Keratinocyte (primary cell): ENCODE measurements around the gene C11orf58.

ENCODE experiments used
- EZH2 ChIP-seq: IDR thresholded peaks from one replicate; pipeline ENCODE4 v1.6.1; 2012; ENCODE audit warnings: inconsistent platforms, mild to moderate bottlenecking, low read length, moderate library complexity
- TF ChIP-seq, protein P1 (sequence below), 3 experiments: IDR thresholded peaks in 1 of 3; conservative IDR thresholded peaks in 1 of 3; optimal IDR thresholded peaks in 1 of 3; 2 replicates in 2 of 3; 3 replicates in 1 of 3; pipeline versions ENCODE3 to v1.5.1; 2011; ENCODE audit warnings: low read length in 3 of 3, mild to moderate bottlenecking in 3 of 3, moderate library complexity in 2 of 3, control low read depth in 1 of 3, inconsistent platforms in 1 of 3; ENCODE audit not compliant: insufficient read depth in 2 of 3; ENCODE audit errors: extremely low read depth in 1 of 3

DNA sequence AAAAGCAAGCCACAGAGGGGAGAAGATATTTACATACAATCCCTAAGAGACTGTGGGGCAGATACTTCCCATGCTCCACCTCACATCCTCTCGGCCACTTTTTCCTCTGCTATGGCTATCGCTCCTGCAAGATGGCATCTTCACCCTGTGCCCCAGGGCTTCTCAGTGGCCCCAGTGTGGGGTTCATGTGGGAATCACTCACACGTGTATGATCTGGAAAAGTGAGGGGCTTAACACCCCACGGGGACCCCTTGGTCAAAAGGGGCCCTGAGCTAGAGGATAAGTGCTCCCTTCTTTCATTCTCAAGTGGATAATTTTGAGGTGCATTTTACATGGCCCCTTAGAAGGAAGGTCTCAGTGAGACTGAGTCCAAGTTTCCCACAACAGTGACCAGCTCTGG lies 28.7 kb downstream of the C11orf58 start:
- TF ChIP-seq, protein P1, sequence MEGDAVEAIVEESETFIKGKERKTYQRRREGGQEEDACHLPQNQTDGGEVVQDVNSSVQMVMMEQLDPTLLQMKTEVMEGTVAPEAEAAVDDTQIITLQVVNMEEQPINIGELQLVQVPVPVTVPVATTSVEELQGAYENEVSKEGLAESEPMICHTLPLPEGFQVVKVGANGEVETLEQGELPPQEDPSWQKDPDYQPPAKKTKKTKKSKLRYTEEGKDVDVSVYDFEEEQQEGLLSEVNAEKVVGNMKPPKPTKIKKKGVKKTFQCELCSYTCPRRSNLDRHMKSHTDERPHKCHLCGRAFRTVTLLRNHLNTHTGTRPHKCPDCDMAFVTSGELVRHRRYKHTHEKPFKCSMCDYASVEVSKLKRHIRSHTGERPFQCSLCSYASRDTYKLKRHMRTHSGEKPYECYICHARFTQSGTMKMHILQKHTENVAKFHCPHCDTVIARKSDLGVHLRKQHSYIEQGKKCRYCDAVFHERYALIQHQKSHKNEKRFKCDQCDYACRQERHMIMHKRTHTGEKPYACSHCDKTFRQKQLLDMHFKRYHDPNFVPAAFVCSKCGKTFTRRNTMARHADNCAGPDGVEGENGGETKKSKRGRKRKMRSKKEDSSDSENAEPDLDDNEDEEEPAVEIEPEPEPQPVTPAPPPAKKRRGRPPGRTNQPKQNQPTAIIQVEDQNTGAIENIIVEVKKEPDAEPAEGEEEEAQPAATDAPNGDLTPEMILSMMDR (optimal IDR thresholded peaks at IDR 0.05 in 1 of 3, IDR thresholded peaks at IDR 0.05 in 1 of 3, conservative IDR thresholded peaks at IDR 0.05 in 1 of 3; ENCODE audit: extremely low read depth in 1 of 3, insufficient read depth in 2 of 3, low read length in 3 of 3): no peak
- TF ChIP-seq EZH2: no peak
